Activated CD4-positive, alpha-beta T cell treated with anti-CD3 and anti-CD28 coated beads for 4 hours (primary cell): Measurements from ENCODE around the gene POLR3B.
"Not testable (repeated sequence)": the region's sequence is repeated elsewhere in the genome, so short reads cannot be mapped to it uniquely, and the experiment has no call there.

Experiments
- DNase-seq, 2 donors: peaks; one replicate each; pipeline ENCODE4 v3.0.0-alpha.2; 2020

Gene POLR3B

DNA sequence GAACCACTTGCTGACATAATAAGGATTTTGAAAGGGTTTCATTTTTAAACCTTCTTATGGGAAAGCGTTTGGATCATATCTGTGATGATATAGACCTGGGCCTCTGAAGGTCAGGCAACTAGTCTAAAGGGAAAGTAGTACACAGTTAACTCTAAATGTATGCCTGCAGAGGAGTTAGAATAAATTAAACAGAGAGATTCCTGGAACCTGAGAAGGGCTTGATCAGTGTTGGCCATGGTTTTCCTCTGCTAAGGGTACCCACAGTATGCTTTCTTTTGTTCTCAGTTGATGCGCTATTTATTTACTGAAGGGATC, 14.4 kb upstream of the POLR3B start:
- no peak for DNase-seq

DNA sequence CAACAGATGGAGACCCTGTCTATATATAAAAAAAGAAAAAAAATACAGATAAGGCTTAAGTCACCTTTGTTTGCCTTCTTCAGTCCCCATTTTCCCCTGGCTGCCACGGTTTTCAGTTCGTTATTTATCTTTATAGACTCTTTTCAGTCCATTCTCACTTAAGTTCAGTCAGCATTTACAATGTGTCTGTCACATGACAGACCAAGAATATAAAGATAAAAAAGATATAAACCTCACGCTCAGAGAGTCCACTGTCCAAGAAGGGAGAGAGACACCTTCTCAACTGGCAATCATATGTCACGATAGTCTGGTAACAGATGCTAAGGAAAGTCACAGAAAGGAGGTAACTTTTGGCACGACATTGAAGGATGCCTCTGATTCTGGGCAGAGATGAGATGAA, 13.4 kb upstream of the POLR3B start:
- DNase-seq, result no peak

DNA sequence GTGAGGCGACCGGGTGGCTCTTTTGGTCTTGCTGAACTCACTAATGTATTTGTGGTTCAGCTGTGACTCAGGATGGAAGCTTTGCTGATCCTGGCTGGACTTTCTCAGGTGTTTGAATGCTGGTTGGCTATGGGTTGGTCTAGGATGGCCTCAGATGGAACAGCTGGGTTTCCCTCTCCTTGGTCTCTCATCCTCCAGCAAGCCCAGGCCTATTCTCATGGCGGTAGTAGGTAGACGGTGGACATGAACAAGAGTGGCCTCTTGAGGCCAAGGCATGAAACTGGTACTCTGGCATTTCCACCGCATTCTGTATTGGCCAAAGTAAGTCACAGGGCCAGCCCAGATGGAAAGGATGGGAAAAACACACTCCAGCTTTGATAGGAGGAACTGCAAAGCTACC, 11.8 kb upstream of the POLR3B start:
- no peak for DNase-seq

GRCh38 chr12:106348411-106348810, 9.1 kb upstream of the POLR3B start:
- DNase-seq, result no peak

GRCh38 chr12:106353175-106353574, 4.4 kb upstream of the POLR3B start:
- DNase-seq, result no peak

GRCh38 chr12:106358396-106359241, 1.1 kb downstream of the POLR3B start:
- DNase-seq, result no peak

DNA sequence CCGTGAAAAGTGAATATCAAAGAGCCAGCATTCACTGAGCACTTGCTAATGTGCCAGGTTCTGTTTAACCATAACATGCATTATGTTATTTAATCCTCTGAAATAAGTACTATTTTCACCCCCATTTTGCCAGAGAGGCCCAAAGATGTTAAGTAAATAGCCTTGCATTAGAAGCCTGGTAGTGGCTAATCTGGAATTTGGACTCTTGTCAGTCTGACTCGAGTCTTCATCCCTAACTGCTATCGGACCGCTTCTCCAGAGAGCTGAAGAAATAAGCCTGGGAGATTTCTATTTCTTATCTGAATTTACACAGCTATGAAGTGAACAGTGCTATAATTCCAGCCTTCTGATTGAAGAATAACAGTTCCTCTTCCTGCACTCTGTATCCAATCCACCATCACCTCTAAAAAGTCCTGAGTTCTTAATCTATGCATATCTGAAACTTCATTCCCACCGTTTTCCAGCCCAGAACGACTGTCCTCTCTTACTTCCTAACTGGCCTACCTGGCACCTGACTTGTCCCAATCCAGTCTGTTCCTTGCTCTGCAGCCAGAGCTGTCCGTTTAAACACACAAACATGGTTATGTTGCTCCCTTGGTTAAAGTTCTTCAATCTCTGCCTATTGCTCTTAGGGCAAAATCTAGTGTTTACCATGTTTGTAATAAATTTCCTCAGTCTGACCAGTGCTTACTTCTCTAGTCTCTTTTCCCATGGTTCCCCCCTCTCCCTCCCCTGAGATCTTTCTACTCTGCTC, 2.3 kb downstream of the POLR3B start:
- DNase-seq, result no peak

DNA sequence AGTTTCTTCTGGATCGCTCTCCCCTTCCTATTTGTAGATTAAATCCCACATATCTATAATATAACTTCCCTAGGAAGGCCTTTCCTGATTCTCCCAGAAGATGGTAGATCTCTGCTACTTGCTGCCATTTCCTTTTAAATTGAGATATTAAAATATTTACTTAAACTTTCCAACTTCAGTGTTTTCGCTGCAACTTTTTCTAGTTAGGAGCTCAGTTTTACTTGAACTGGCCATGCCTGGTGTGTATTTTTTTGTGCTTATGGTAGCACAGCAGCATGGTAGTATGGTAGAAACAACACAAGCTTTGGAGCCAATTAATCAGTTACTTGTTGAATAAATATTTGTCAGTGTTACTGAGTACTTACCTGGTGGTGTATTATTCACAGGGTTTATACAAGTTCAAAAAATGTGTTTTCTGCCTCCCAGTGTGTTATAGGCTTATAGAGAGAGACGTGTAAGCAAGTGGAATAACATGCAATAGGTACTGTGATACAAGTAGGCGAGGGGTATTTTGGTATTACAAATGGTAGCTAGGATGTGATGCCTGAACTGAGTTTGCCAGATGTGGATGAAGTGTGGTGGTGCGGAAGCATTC, 2.9 kb downstream of the POLR3B start:
- DNase-seq, result no peak

DNA sequence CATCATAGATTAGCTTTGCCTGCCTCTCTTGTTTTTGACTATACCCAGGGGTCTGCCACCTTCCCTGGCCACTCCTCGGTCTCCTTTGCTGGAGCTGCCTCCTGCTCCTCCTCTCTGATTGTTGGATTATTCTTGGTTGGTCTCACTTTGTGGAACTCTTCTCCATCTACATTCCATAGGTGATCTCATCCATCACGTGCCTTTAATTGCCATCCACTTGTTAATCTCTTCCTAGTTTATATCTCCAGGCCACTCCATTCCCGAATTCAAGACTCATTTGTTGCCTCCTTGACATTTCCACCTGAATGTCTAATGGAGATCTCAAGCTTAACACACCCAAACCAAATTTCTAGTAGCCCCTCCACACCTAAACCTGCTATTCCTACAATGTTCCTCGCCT, 5.4 kb downstream of the POLR3B start:
- DNase-seq, result no peak

- DNase-seq, result no peak
These were observed 6.7 kb downstream of the POLR3B start for GRCh38 chr12:106364261-106364660.

GRCh38 chr12:106369624-106370346, 12.2 kb downstream of the POLR3B start:
- DNase-seq, result no peak

- DNase-seq, result no peak
These were observed 21.2 kb downstream of the POLR3B start for GRCh38 chr12:106378788-106379187.

GRCh38 chr12:106380954-106381353, 23.4 kb downstream of the POLR3B start:
- DNase-seq, result no peak

GRCh38 chr12:106381866-106382265, 24.3 kb downstream of the POLR3B start:
- not testable (repeated sequence) for DNase-seq

DNA sequence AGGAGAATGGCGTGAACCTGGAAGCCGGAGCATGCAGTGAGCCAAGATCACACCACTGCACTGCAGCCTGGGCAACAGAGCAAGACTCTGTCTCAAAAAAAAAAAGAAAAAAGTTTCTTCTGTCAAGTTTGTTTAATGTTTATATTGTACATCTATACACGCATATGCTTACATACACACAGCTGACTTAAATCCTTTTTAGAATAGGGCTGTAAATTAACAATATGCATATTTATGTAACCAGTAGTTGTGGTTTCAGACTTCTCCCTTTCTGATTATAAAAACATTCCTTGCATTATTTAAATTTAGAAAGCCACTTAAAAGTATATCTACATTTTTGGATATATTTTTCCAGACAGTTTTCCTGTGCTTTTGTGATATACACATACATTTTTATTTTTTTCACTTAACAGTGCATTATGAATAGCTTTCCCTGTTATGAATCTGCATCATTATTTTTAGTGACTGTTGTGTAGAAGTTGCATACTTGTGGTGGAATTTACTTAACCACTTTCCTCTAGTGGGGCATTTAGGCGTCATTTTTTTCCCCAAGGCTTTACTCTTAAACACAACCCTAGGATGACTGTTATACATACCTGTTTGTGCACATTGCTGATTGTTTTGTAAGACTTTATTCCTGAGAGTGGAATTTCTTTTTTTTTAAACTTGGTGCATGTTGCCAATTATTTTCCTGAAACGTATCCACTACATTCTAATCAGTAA, 29.4 kb downstream of the POLR3B start:
- DNase-seq, result no peak

DNA sequence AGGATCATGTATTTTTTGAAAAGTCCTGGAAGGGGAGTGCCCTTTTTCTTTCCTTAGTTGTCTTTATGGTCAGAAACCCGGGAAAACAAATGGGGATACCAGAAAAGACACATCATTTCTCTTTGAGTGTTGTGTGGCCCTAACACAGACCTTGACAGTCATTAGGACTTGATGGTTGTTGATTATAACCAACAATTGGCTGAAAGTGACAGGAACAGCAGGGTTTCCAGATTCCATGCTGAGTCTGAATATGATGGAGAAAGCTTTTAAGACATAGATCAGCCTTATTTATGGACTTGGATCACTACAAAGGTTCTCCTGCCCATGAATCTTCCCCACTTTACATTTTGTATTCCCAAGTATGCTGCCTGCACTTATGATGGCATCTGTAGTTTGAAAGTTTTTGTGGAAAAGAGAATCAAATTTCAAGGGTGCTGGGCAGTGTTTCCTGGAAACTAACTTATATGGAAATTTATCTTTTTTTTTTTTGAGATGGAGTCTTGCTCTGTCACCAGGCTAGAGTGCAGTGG, 30.4 kb downstream of the POLR3B start:
- no peak for DNase-seq

DNA sequence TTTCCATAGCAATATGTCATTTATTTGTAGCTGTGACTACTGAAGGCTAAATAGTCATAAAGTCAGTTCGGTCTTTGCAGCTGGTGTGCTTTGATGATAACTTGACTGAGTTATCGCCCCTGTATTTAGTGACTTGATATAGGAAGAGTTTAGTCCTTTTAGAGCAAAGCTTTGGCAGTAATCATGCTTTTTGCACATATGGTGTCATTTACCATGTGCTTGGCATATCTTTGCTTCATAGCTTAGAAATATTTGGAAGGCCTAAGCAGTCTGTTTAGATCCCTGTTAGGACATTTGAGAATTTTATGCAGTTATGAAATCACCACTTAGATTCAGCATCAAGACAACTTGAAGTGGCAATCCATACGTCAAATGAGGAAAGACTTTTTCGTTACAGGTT, 31.6 kb downstream of the POLR3B start:
- no peak for DNase-seq

DNA sequence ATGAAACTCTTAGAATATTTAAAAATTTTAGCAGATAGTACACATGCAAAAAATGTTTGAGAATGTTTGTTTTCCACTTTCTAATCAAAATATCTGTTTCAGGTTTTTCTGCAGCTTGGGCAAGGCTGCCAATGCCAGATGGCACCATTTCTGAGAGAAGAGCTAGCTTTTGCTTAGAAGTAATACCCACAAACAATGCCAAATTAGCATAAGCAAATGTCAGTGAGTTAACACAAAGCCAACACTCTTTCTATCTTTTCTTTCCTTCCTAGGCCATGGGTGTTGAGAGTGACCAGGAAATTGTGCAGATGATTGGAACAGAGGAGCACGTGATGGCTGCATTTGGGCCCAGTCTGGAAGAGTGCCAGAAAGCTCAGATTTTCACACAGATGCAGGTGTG, 35.2 kb downstream of the POLR3B start:
- no peak for DNase-seq

- DNase-seq, result no peak
These were observed 52.3 kb downstream of the POLR3B start for GRCh38 chr12:106409878-106410277.

- DNase-seq, result no peak
These were observed 55.0 kb downstream of the POLR3B start for GRCh38 chr12:106412563-106412962.

- no peak for DNase-seq
These were observed 57.6 kb downstream of the POLR3B start for GRCh38 chr12:106415134-106415533.

DNA sequence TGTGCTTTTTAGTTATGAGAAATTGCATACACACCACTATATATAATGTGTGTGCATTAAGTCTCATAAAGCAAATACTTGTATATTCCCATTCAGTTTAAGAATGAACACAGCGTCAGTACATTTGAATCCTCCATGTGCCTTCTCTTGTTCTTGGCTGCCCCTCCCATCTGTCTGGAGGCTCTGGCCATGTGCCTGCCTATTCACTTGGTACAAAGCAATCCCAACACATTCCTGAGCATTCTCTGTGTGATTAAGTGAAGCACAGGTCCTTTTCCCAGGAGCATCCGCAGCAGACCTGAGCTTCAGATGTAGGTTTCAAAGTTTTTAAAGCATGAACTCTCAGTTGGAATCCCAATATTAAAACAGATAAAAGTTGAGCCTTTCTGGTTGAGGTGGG, 58.7 kb downstream of the POLR3B start:
- no peak for DNase-seq
